Measurements from ENCODE around the gene GALP.

Gene GALP

DNA sequence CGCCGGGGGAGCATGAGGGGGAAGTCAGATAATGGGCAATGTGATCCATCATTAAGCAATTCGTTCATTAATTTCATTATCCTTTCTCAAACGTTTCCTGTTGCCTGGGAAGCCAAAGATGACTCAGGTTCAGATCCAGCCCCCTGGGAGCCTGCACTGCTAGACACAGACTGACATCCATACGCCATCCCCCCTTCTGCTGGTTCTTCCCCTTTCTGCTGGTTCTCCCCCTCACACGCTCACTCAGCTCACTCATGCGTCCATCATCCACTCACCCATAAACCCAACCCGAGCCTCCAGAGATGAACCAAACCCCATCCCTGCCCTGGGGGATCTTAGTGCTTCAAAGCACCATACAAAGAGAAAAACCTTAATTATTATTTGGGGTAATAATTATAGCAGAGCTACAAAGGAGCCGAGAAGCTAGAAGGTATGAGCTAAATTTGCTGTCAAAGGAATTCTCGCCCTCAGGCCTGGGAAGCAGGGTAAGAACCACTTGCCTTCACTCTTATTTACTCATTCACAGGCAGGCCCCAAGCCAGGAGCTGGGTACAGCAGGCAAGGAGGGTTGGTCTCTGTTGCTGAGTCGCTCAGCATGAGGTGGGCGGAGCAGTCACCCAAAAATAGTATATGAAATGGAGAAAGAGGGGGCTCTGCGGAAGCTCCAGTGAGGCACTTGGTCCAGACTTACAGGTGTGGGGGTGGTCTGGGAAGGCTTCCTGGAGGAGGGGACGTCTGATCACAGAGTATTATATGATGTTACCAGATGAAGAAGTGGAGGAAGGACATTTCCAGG, 41.8 kb upstream of the GALP start:
- Histone ChIP-seq H3K4me2 (ENCODE audit: low read length) (no peak overlapping the region), H3K27ac (no peak overlapping the region), H3K27me3 (ENCODE audit: control insufficient read depth, insufficient read depth, low read length) (no peaks in the 10 kb centered on the region), H3K9me3 (ENCODE audit: control insufficient read depth, low read length) (no peaks in the 10 kb centered on the region), H3K4me1 (no peaks in the 10 kb centered on the region), H3K36me3 (ENCODE audit: control insufficient read depth, insufficient read depth, low read length) (no peaks in the 10 kb centered on the region), H3K9ac (no peak overlapping the region), H3K4me3 (ENCODE audit: low read depth, low read length) (no peak overlapping the region), H2AFZ (no peak overlapping the region), H3K79me2 (no peaks in the 10 kb centered on the region)
- TF ChIP-seq, protein P1, sequence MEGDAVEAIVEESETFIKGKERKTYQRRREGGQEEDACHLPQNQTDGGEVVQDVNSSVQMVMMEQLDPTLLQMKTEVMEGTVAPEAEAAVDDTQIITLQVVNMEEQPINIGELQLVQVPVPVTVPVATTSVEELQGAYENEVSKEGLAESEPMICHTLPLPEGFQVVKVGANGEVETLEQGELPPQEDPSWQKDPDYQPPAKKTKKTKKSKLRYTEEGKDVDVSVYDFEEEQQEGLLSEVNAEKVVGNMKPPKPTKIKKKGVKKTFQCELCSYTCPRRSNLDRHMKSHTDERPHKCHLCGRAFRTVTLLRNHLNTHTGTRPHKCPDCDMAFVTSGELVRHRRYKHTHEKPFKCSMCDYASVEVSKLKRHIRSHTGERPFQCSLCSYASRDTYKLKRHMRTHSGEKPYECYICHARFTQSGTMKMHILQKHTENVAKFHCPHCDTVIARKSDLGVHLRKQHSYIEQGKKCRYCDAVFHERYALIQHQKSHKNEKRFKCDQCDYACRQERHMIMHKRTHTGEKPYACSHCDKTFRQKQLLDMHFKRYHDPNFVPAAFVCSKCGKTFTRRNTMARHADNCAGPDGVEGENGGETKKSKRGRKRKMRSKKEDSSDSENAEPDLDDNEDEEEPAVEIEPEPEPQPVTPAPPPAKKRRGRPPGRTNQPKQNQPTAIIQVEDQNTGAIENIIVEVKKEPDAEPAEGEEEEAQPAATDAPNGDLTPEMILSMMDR (IDR thresholded peaks at IDR 0.05), result no peak

DNA sequence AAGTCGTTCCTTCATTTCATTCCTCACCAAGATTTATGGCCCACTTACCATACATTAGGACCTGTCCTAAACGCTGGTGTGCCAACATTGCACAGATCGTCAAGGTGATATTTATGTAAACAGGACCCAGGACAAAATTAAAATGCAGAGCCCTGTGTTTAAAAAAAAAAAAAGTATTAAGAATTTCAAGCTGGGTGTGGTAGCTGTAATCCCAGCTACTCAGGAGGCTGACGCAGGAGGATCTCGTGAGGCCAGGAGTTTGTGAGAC, 41.2 kb upstream of the GALP start:
- H3K4me3 ChIP-seq (ENCODE audit: low read depth, low read length), result no peak overlapping the region
- H3K27ac ChIP-seq, result no peak overlapping the region
- H3K4me1 ChIP-seq, result no peaks in the 10 kb centered on the region
- TF ChIP-seq, protein P1 (IDR thresholded peaks at IDR 0.05), result no peak
- H3K36me3 ChIP-seq (ENCODE audit: control insufficient read depth, insufficient read depth, low read length), result no peaks in the 10 kb centered on the region
- no peak overlapping the region for H3K9ac ChIP-seq
- no peaks in the 10 kb centered on the region for H3K9me3 ChIP-seq (ENCODE audit: control insufficient read depth, low read length)
- no peak overlapping the region for H3K4me2 ChIP-seq (ENCODE audit: low read length)
- H2AFZ ChIP-seq, result no peak overlapping the region
- H3K79me2 ChIP-seq, result no peaks in the 10 kb centered on the region
- no peaks in the 10 kb centered on the region for H3K27me3 ChIP-seq (ENCODE audit: control insufficient read depth, insufficient read depth, low read length)

DNA sequence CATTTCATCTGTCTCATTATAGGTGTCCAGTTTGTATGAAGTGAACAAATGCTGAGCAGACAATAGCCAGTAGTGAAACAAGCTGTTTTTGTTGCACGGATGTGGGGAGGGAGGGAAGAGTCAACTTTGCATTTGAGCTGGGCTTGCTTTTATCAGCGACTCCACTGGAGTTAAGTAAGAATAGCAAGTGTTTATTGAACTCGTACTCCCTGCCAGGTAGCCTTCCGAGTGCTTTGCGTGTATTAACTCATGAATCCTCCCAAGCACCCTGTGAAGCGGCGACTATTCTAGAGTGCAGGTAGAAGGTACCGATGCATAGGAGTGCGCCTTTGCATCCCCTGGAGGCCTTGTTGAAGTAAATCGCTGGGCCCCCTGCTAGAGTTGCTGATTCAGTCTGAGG, 39.4 kb upstream of the GALP start:
- H3K27ac ChIP-seq, result no peak overlapping the region
- no peak overlapping the region for H3K9ac ChIP-seq
- no peak overlapping the region for H3K4me3 ChIP-seq (ENCODE audit: low read depth, low read length)
- H3K36me3 ChIP-seq (ENCODE audit: control insufficient read depth, insufficient read depth, low read length), result no peaks in the 10 kb centered on the region
- no peak overlapping the region for H2AFZ ChIP-seq
- TF ChIP-seq, protein P1 (IDR thresholded peaks at IDR 0.05), result no peak
- H3K4me1 ChIP-seq, result no peaks in the 10 kb centered on the region
- H3K9me3 ChIP-seq (ENCODE audit: control insufficient read depth, low read length), result no peaks in the 10 kb centered on the region
- no peak overlapping the region for H3K4me2 ChIP-seq (ENCODE audit: low read length)
- H3K79me2 ChIP-seq, result no peaks in the 10 kb centered on the region
- no peaks in the 10 kb centered on the region for H3K27me3 ChIP-seq (ENCODE audit: control insufficient read depth, insufficient read depth, low read length)

DNA sequence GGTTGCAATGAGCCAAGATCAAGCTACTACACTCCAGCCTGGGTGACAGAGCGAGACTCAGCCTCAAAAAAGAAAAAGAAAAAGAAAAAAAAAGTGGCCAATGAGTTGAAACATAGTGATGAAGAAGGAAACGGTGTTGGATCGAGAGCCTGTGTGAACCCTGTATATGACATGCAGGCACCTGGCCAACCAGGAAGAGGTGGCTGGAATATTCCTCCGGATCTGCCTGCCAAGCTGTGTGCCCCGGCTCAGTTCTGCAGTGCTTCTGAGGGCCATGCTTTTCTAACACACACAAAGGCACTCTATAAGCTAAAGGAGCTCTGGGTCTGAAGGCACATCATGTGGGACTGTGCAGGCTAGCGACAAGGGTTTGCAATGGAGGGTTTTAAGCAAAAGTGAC, 38.4 kb upstream of the GALP start:
- H3K4me2 ChIP-seq (ENCODE audit: low read length), result no peak overlapping the region
- H3K9ac ChIP-seq, result no peak overlapping the region
- TF ChIP-seq, protein P1 (IDR thresholded peaks at IDR 0.05), result no peak
- H3K9me3 ChIP-seq (ENCODE audit: control insufficient read depth, low read length), result no peaks in the 10 kb centered on the region
- no peak overlapping the region for H3K27ac ChIP-seq
- no peaks in the 10 kb centered on the region for H3K79me2 ChIP-seq
- H3K36me3 ChIP-seq (ENCODE audit: control insufficient read depth, insufficient read depth, low read length), result no peaks in the 10 kb centered on the region
- H2AFZ ChIP-seq, result no peak overlapping the region
- no peaks in the 10 kb centered on the region for H3K4me1 ChIP-seq
- no peak overlapping the region for H3K4me3 ChIP-seq (ENCODE audit: low read depth, low read length)
- no peaks in the 10 kb centered on the region for H3K27me3 ChIP-seq (ENCODE audit: control insufficient read depth, insufficient read depth, low read length)

DNA sequence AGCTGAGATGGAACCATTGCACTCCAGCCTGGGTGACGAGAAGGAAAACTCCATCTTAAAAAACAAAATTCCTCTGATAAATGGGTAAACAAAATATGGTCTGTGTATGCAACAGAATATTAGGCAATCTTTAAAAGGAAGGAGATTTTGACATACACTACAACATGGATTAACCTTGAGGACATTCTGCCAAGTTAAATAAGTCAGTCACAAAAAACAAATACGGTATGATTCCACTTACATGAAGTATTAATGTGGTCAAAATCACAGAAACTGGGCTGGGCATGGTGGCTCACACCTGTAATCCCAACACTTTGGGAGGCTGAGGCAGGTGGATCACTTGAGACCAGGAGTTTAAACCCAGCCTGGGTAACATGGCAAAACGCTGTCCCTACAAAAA, 37.7 kb upstream of the GALP start:
- no peak overlapping the region for H3K9ac ChIP-seq
- H3K4me1 ChIP-seq, result no peaks in the 10 kb centered on the region
- no peaks in the 10 kb centered on the region for H3K79me2 ChIP-seq
- H3K4me2 ChIP-seq (ENCODE audit: low read length), result no peak overlapping the region
- H3K27ac ChIP-seq, result no peak overlapping the region
- H3K36me3 ChIP-seq (ENCODE audit: control insufficient read depth, insufficient read depth, low read length), result no peaks in the 10 kb centered on the region
- no peaks in the 10 kb centered on the region for H3K9me3 ChIP-seq (ENCODE audit: control insufficient read depth, low read length)
- no peak overlapping the region for H2AFZ ChIP-seq
- H3K4me3 ChIP-seq (ENCODE audit: low read depth, low read length), result no peak overlapping the region
- H3K27me3 ChIP-seq (ENCODE audit: control insufficient read depth, insufficient read depth, low read length), result no peaks in the 10 kb centered on the region
- TF ChIP-seq, protein P1 (IDR thresholded peaks at IDR 0.05), result no peak

All from parathyroid adenoma (tissue), 2 donors.